A673 (cell line): Measurements from ENCODE around the gene KIF26A. TPM values are rescaled to one million over a fixed set of nuclear protein-coding genes. Genes with fewer than 3 reads are reported as not detected.

Source experiments
- BruUV-seq: library from RNA; stranded (reverse); fragments of 400-500 nt; replicated peaks from 2 replicates; lab custom pipeline; 2021; lab: Mats Ljungman, UMichigan
- CTCF ChIA-PET: fragments of 300-600 bp; sonication (Branson Sonifier 250); formaldehyde crosslinking; loops from one replicate; lab custom pipeline; 2022; ENCODE audit warnings: antibody characterized with exemption; lab: Charles Lee
- POLR2A ChIA-PET: fragments of 300-600 bp; sonication (Branson Sonifier 250); formaldehyde crosslinking; loops from one replicate; lab custom pipeline; 2022; ENCODE audit warnings: antibody characterized with exemption; ENCODE audit not compliant: low non-redundant PET; lab: Charles Lee
- DNase-seq: peaks from one replicate; pipeline ENCODE4 v3.0.0-alpha.2; 2015; ENCODE audit warnings: low spot score
- H3K27ac ChIP-seq: fragments of 200-600 bp; sonication (generic); 2 replicates; pipeline ENCODE4 v1.5.1; 2016; ENCODE audit warnings: mixed run types, low read depth, mild to moderate bottlenecking, mixed read lengths, antibody characterized with exemption, low read length; ENCODE audit not compliant: poor library complexity, severe bottlenecking
- H3K27me3 ChIP-seq: fragments of 200-600 bp; sonication (generic); replicated peaks from 2 replicates; pipeline ENCODE4 v1.6.1; 2017; ENCODE audit warnings: mixed run types, low read depth, mild to moderate bottlenecking, mixed read lengths, antibody characterized with exemption, low read length; ENCODE audit not compliant: insufficient read depth, poor library complexity
- H3K36me3 ChIP-seq: fragments of 200-600 bp; sonication (generic); 2 replicates; pipeline ENCODE4 v1.6.1; 2016; ENCODE audit warnings: mixed run types, mild to moderate bottlenecking, mixed read lengths, antibody characterized with exemption, low read length; ENCODE audit not compliant: insufficient read depth, poor library complexity, severe bottlenecking
- H3K4me1 ChIP-seq: fragments of 200-600 bp; sonication (generic); 2 replicates; pipeline ENCODE4 v1.6.1; 2017; ENCODE audit warnings: mixed run types, mild to moderate bottlenecking, mixed read lengths, antibody characterized with exemption, low read length; ENCODE audit not compliant: insufficient read depth, poor library complexity, severe bottlenecking
- H3K4me3 ChIP-seq: fragments of 200-600 bp; sonication (generic); 2 replicates; pipeline ENCODE4 v1.5.1; 2016; ENCODE audit warnings: low read depth, mixed run types, mild to moderate bottlenecking, mixed read lengths, low read length; ENCODE audit not compliant: poor library complexity, severe bottlenecking
- H3K9me3 ChIP-seq: fragments of 200-600 bp; sonication (generic); 2 replicates; pipeline ENCODE4 v1.6.1; 2016; ENCODE audit warnings: mixed run types, low read depth, mild to moderate bottlenecking, mixed read lengths, antibody characterized with exemption, low read length; ENCODE audit not compliant: poor library complexity, severe bottlenecking
- CTCF ChIP-seq: fragments of 300-800, 200-600 bp; sonication (generic); conservative IDR thresholded peaks from 2 replicates; pipeline ENCODE4 v1.5.1; 2017; ENCODE audit warnings: low read depth, mild to moderate bottlenecking, antibody characterized with exemption, low read length, moderate library complexity, mixed read lengths
- EZH2 ChIP-seq: fragments of 200-600 bp; sonication (generic); IDR thresholded peaks from 2 replicates; pipeline ENCODE4 v1.6.1; 2017; ENCODE audit warnings: borderline replicate concordance, low read depth, mild to moderate bottlenecking, mixed read lengths, antibody characterized with exemption, low read length; ENCODE audit not compliant: poor library complexity, severe bottlenecking
- intact Hi-C: fragments of 100-400 bp; cut with micrococcal nuclease; formaldehyde crosslinking; loops from one replicate; pipeline ENCODE4 v1.10.0; 2022; ENCODE audit not compliant: unreplicated experiment
- total RNA-seq: library from RNA; stranded (reverse); gene quantifications from 2 replicates; pipeline ENCODE4 v1.2.3, GENCODE V29; 2021

Gene KIF26A
- total RNA-seq, 1 experiment from 2014 or later: 11.5 TPM

GRCh38 chr14:104185916-104186495 is 47.6 kb downstream of the KIF26A start:
- no TSS peak for BruUV-seq
- no peak for DNase-seq
- Histone ChIP-seq H3K4me3 (no peak overlapping the region), H3K27ac (no peak overlapping the region), H3K27me3 (no peaks in the 10 kb centered on the region), H3K9me3 (no peaks in the 10 kb centered on the region), H3K4me1 (no peaks in the 10 kb centered on the region), H3K36me3 (no peaks in the 10 kb centered on the region)
- intact Hi-C loops: no loop called here
- CTCF ChIA-PET: no interaction called here
- TF ChIP-seq EZH2 (no peak), CTCF (no peak)
- POLR2A ChIA-PET: no interaction called here

GRCh38 chr14:104186575-104186974 is 48.2 kb downstream of the KIF26A start:
- no peak for DNase-seq
- TF ChIP-seq CTCF: no peak
- no peak for TF ChIP-seq EZH2
- BruUV-seq: no TSS peak
- H3K27ac ChIP-seq: no peak overlapping the region
- CTCF ChIA-PET: no interaction called here
- H3K27me3 ChIP-seq: no peaks in the 10 kb centered on the region
- intact Hi-C loops: no loop called here
- no peaks in the 10 kb centered on the region for H3K9me3 ChIP-seq
- POLR2A ChIA-PET: no interaction called here
- no peaks in the 10 kb centered on the region for H3K36me3 ChIP-seq
- H3K4me3 ChIP-seq: no peak overlapping the region
- no peaks in the 10 kb centered on the region for H3K4me1 ChIP-seq

- CTCF ChIA-PET: no interaction called here
These were observed 48.9 kb downstream of the KIF26A start for GRCh38 chr14:104187121-104187889.

More at GRCh38 chr14:104187121-104187889, 48.9 kb downstream of the KIF26A start:
- H3K4me1 ChIP-seq: no peaks in the 10 kb centered on the region
- POLR2A ChIA-PET: no interaction called here
- H3K9me3 ChIP-seq: no peaks in the 10 kb centered on the region
- no peaks in the 10 kb centered on the region for H3K36me3 ChIP-seq
- TF ChIP-seq CTCF: no peak
- no peak for TF ChIP-seq EZH2
- H3K27ac ChIP-seq: no peak overlapping the region
- no peak for DNase-seq
- intact Hi-C loops: no loop called here
- H3K4me3 ChIP-seq: no peak overlapping the region
- H3K27me3 ChIP-seq: no peaks in the 10 kb centered on the region
- no TSS peak for BruUV-seq
